K562 (cell line): ENCODE data around the gene FOSL1. TPM values are rescaled to one million over a fixed set of nuclear protein-coding genes. Genes with fewer than 3 reads are reported as not detected.

ENCODE experiments used
- ARNT ChIP-seq, 2 experiments: fragments of 450-650 bp; IDR thresholded peaks; 2 replicates each; pipeline ENCODE4 v1.6.1; 2016; ENCODE audit warnings: mild to moderate bottlenecking in 1 of 2
- BCL6 ChIP-seq: fragments of 250-450 bp; sonication (Bioruptor Pico); IDR thresholded peaks from 2 replicates; pipeline ENCODE4 v1.4.0; 2020
- BRD4 ChIP-seq: fragments of 200-600 bp; sonication (generic); IDR thresholded peaks from 2 replicates; pipeline ENCODE4 v1.6.1; 2017; ENCODE audit warnings: inconsistent platforms
- CHD2 ChIP-seq: IDR thresholded peaks from 2 replicates; pipeline ENCODE4 v1.6.1; 2011; ENCODE audit warnings: low read depth, low read length
- ELF1 ChIP-seq: fragments of 200-800 bp; sonication (Bioruptor generic); IDR thresholded peaks from 2 replicates; pipeline ENCODE4 v1.6.1; 2016; ENCODE audit warnings: missing genetic modification characterization, missing compliant biosample characterization
- EP300 ChIP-seq: IDR thresholded peaks from 2 replicates; pipeline ENCODE4 v1.6.1; 2012; ENCODE audit warnings: low read length, improper control_type of control experiment
- ETS2 ChIP-seq: IDR thresholded peaks from 2 replicates; pipeline ENCODE4 v1.6.1; 2016; ENCODE audit warnings: borderline replicate concordance, missing genetic modification characterization, mild to moderate bottlenecking, moderate library complexity, missing compliant biosample characterization; ENCODE audit not compliant: poor library complexity, severe bottlenecking
- GATAD2B ChIP-seq: fragments of 450-650 bp; IDR thresholded peaks from 2 replicates; pipeline ENCODE4 v1.6.1; 2017; ENCODE audit warnings: mild to moderate bottlenecking, borderline replicate concordance
- KDM1A ChIP-seq, 2 experiments: fragments of 450-650 bp; IDR thresholded peaks; 2 replicates each; pipeline ENCODE4 v1.6.1; 2016; ENCODE audit warnings: mild to moderate bottlenecking in 2 of 2
- KLF13 ChIP-seq: fragments of 450-650 bp; IDR thresholded peaks from 2 replicates; pipeline ENCODE4 v1.6.1; 2016; ENCODE audit warnings: missing genetic modification characterization, low read depth, mild to moderate bottlenecking, missing compliant biosample characterization, moderate library complexity, borderline replicate concordance
- MAFF ChIP-seq: IDR thresholded peaks from 2 replicates; pipeline ENCODE4 v1.6.1; 2012; ENCODE audit warnings: low read length, improper control_type of control experiment
- MEF2D ChIP-seq: conservative IDR thresholded peaks from 2 replicates; pipeline ENCODE4 v1.6.1; 2016; ENCODE audit warnings: low read depth, missing genetic modification characterization, missing compliant biosample characterization
- NFATC3 ChIP-seq: fragments of 450-650 bp; IDR thresholded peaks from 2 replicates; pipeline ENCODE4 v1.6.1; 2017; ENCODE audit warnings: mild to moderate bottlenecking
- NFE2 ChIP-seq: IDR thresholded peaks from 2 replicates; pipeline ENCODE4 v1.6.1; 2014; ENCODE audit warnings: antibody characterized with exemption, low read depth
- NR2C1 ChIP-seq, 2 experiments: fragments of 450-650 bp; IDR thresholded peaks; 2 replicates each; pipeline ENCODE4 v1.6.1; 2017; ENCODE audit warnings: mild to moderate bottlenecking in 2 of 2, antibody characterized with exemption in 1 of 2, inconsistent platforms in 1 of 2, missing compliant biosample characterization in 1 of 2, missing genetic modification characterization in 1 of 2
- PCBP2 ChIP-seq: fragments of 200-400 bp; formaldehyde crosslinking; IDR thresholded peaks from 2 replicates; pipeline ENCODE4 v1.6.1; 2018; ENCODE audit warnings: low read length, low read depth, mild to moderate bottlenecking, moderate library complexity; ENCODE audit not compliant: poor library complexity, severe bottlenecking
- SMARCA5 ChIP-seq: fragments of 450-650 bp; IDR thresholded peaks from 2 replicates; pipeline ENCODE4 v1.6.1; 2016
- TAF15 ChIP-seq: fragments of 200-400 bp; formaldehyde crosslinking; IDR thresholded peaks from 2 replicates; pipeline ENCODE4 v1.6.1; 2017; ENCODE audit warnings: mild to moderate bottlenecking, low read depth, low read length, moderate library complexity
- TARDBP ChIP-seq: fragments of 450-650 bp; IDR thresholded peaks from 2 replicates; pipeline ENCODE4 v1.6.1; 2016
- ZNF124 ChIP-seq: sonication (generic); formaldehyde crosslinking; IDR thresholded peaks from 2 replicates; pipeline ENCODE4 v1.8.1; 2022; ENCODE audit warnings: missing genetic modification reagents
- ZNF217 ChIP-seq: sonication (generic); formaldehyde crosslinking; IDR thresholded peaks from 2 replicates; pipeline ENCODE4 v1.8.0; 2022; ENCODE audit warnings: mild to moderate bottlenecking, missing genetic modification reagents
- ZNF318 ChIP-seq, 2 experiments: fragments of 450-650 bp; IDR thresholded peaks; 2 replicates each; pipeline ENCODE4 v1.6.1; 2016; ENCODE audit warnings: mild to moderate bottlenecking in 2 of 2, borderline replicate concordance in 1 of 2, low read depth in 1 of 2, moderate library complexity in 1 of 2
- ZNF766 ChIP-seq: fragments of 200-800 bp; sonication (Bioruptor generic); conservative IDR thresholded peaks from 2 replicates; pipeline ENCODE4 v1.6.1; 2016; ENCODE audit warnings: missing genetic modification characterization, missing compliant biosample characterization
- ZNF778 ChIP-seq: fragments of 450-650 bp; formaldehyde crosslinking; IDR thresholded peaks from 2 replicates; pipeline ENCODE4 v1.4.0; 2020; ENCODE audit warnings: mild to moderate bottlenecking, moderate library complexity
- polyA plus RNA-seq, 8 experiments: library from polyadenylated mRNA; depleted of rRNA in 4 of 8; stranded (reverse) in 5 of 8; unstranded in 3 of 8; fragments of >200 nt; fragmentation: Nextera tagmentation in 2 of 8; fragmentation: Illumina TruSeq in 1 of 8; extraction: Ambion mirVana in 2 of 8; extraction: Trizol in 1 of 8; gene quantifications; 2 replicates each; pipeline versions ENCODE4 v1.2.1 to v1.2.3, GENCODE V29; 2011 to 2014; ENCODE audit warnings: inconsistent platforms in 1 of 8, missing spikeins in 1 of 8
- total RNA-seq, 7 experiments: library from RNA; depleted of rRNA in 6 of 7; stranded (reverse); fragments of >200 nt in 6 of 7; fragmentation: Illumina TruSeq in 2 of 7; extraction: Trizol in 2 of 7; gene quantifications; 2 replicates each; pipeline versions ENCODE4 v1.2.1 to v1.2.3, GENCODE V29; 2011 to 2021; ENCODE audit warnings: low replicate concordance in 1 of 7
- TF ChIP-seq, protein P1 (sequence below): sonication (generic); formaldehyde crosslinking; IDR thresholded peaks from 2 replicates; pipeline ENCODE4 v1.5.0; 2020; ENCODE audit warnings: missing genetic modification reagents

Gene FOSL1
- total and polyA plus RNA-seq, 9 of the 15 experiments (the other 6 are each of a cell fraction or from before 2014, with no cell fraction given) = 3.5 to 39.6 (median 10.0) TPM

DNA sequence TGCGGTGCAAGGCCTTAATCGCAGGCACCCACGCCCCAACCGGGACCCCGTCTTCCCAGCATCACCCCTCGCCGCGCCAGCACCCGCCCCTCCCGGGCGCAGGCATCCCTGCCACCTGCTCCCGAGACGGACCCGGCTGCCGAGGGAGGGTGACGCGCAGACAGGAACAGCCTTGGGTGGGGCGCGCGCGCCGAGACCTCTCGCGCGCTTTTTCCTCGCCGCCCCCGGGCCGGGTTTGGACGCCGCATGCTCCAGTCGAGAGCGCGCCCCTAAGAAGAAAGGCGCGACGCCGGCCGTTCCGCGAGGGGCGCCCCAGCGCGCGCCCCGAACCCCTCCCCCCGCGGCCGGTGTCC lies 42.7 kb downstream of the FOSL1 start (continued):
- TF ChIP-seq ETS2 (tag) = no peak
- no peak for TF ChIP-seq ELF1
- TF ChIP-seq TAF15 = no peak
- no peak for TF ChIP-seq NR2C1 (IDR thresholded peaks at IDR 0.05)
- no peak for TF ChIP-seq NR2C1 (tag; IDR thresholded peaks at IDR 0.05)
- TF ChIP-seq PCBP2 = peak; percentile 43
- no peak for TF ChIP-seq CHD2
- no peak for TF ChIP-seq NFATC3
- TF ChIP-seq KLF13 (tag) = no peak
- TF ChIP-seq, protein P1, sequence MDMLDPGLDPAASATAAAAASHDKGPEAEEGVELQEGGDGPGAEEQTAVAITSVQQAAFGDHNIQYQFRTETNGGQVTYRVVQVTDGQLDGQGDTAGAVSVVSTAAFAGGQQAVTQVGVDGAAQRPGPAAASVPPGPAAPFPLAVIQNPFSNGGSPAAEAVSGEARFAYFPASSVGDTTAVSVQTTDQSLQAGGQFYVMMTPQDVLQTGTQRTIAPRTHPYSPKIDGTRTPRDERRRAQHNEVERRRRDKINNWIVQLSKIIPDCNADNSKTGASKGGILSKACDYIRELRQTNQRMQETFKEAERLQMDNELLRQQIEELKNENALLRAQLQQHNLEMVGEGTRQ = no peak
- TF ChIP-seq EP300 = no peak
- TF ChIP-seq ZNF217 (CRISPR knock-in tag) = no peak
- no peak for TF ChIP-seq ZNF124 (CRISPR knock-in tag)
- no peak for TF ChIP-seq KDM1A (IDR thresholded peaks at IDR 0.05)
- no peak for TF ChIP-seq MEF2D (tag)
- no peak for TF ChIP-seq ARNT (IDR thresholded peaks at IDR 0.05)
- no peak for TF ChIP-seq NFE2
- no peak for TF ChIP-seq ZNF778
- no peak for TF ChIP-seq ZNF766
- no peak for TF ChIP-seq TARDBP
- no peak for TF ChIP-seq ZNF318 (IDR thresholded peaks at IDR 0.05; ENCODE audit: borderline replicate concordance in 1 of 2, low read depth in 1 of 2)
- TF ChIP-seq MAFF = no peak
- peak; percentile 88 for TF ChIP-seq BRD4
- no peak; the same call in 1 of the 2 replicates for TF ChIP-seq SMARCA5
- no peak for TF ChIP-seq GATAD2B
- no peak for TF ChIP-seq BCL6 (CRISPR knock-in tag)
